H1 (cell line): ENCODE results near the gene FOXL2NB. TPM values are rescaled to one million over a fixed set of nuclear protein-coding genes. Genes with fewer than 3 reads are reported as not detected.

ENCODE experiments used
- CTBP2 ChIP-seq: IDR thresholded peaks from 2 replicates; pipeline ENCODE4 v1.7.0; 2011; ENCODE audit warnings: borderline replicate concordance, mild to moderate bottlenecking, moderate library complexity, mixed read lengths, low read length; ENCODE audit not compliant: insufficient read depth, insufficient read length
- GABPA ChIP-seq: IDR thresholded peaks from 2 replicates; pipeline ENCODE4 v1.6.1; 2011; ENCODE audit warnings: mild to moderate bottlenecking, low read length, moderate library complexity, borderline replicate concordance; ENCODE audit not compliant: insufficient read depth
- KDM5A ChIP-seq: fragments of 200-600 bp; IDR thresholded peaks from 2 replicates; pipeline ENCODE4 v1.7.1; 2012; ENCODE audit warnings: mild to moderate bottlenecking, low read length, inconsistent platforms, mixed read lengths
- RFX5 ChIP-seq: IDR thresholded peaks from 2 replicates; pipeline ENCODE4 v1.6.1; 2011; ENCODE audit warnings: low read depth, low read length, improper control_type of control experiment, borderline replicate concordance
- polyA plus RNA-seq, 7 experiments: library from polyadenylated mRNA; depleted of rRNA in 3 of 7; stranded (reverse) in 5 of 7; unstranded in 2 of 7; fragments of >200 nt in 5 of 7; fragments of 200-250 nt in 2 of 7; gene quantifications; 1 replicate in 5 of 7; 2 replicates in 1 of 7; 4 replicates in 1 of 7; pipeline versions ENCODE4 v1.2.1 to v1.2.3, GENCODE V29; 2011 to 2013; ENCODE audit warnings: missing spikeins in 2 of 7, mixed read lengths in 2 of 7
- total RNA-seq: library from RNA; stranded (reverse); fragmentation: NEBNext Ultra II Directional; extraction: Animal tissue kit (Norgen Biotek cat#: 25700); gene quantifications from 2 replicates; pipeline ENCODE4 v1.2.1, GENCODE V29; 2021

Gene FOXL2NB
- total and polyA plus RNA-seq, 2 of the 8 experiments (the other 6 are each of a cell fraction or from before 2014, with no cell fraction given): 5.4 to 7.3 TPM

DNA sequence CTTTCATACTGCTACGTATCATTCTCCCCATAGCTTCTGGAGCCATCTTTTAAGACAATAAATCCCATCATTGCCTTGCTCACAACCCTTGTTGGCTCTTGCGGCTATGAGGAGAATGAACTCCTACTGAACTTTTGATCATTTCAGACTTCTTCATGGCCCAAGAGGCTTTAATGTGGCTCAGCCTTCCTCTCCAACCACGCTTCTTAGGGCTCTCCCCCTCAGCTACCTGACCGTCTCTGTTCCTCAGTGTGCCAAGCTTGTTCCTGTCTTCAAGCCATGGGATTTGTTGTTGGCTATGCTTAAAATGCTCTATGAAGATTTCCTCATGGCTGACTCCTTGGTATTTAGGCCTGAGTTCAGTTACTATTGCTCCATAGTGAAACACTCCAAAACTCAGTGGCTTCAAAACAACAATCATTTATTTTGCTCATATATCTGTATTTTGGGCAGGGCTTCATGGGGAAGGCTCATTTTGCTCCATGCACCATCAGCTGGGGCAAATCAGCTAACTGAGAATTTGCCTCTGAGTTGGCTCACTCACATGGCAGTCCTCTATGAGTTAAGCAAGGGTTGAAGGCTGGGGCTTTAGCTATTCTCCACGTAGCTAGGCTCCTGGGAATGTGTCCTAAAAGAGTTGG lies 47.5 kb upstream of the FOXL2NB start (continued):
- TF ChIP-seq GABPA (no peak), CTBP2 (no peak), RFX5 (no peak), KDM5A (no peak)
